Skeletal muscle satellite cell (primary cell): ENCODE measurements around the gene MAPK12.

Source experiments
- H3K27me3 ChIP-seq: 2 replicates; pipeline ENCODE4 v1.7.0; 2013; ENCODE audit warnings: low read length; ENCODE audit not compliant: control insufficient read depth, insufficient read depth
- H3K36me3 ChIP-seq: 2 replicates; pipeline ENCODE4 v1.7.0; 2013; ENCODE audit warnings: mild to moderate bottlenecking, control low read depth, low read length; ENCODE audit not compliant: insufficient read depth
- H3K4me1 ChIP-seq: 2 replicates; pipeline ENCODE4 v1.7.0; 2013; ENCODE audit warnings: low read length; ENCODE audit not compliant: control insufficient read depth, insufficient read depth
- H3K4me2 ChIP-seq: 2 replicates; pipeline ENCODE4 v1.7.0; 2013; ENCODE audit warnings: mild to moderate bottlenecking, low read length
- H3K4me3 ChIP-seq: 2 replicates; pipeline ENCODE4 v1.7.0; 2013; ENCODE audit warnings: low read length
- H3K9ac ChIP-seq: 2 replicates; pipeline ENCODE4 v1.7.0; 2013; ENCODE audit warnings: mild to moderate bottlenecking, low read depth, low read length, moderate library complexity
- H3K9me3 ChIP-seq: replicated peaks from 2 replicates; pipeline ENCODE4 v1.7.0; 2013; ENCODE audit warnings: mild to moderate bottlenecking, control low read depth, low read length

MAPK12 gene

DNA sequence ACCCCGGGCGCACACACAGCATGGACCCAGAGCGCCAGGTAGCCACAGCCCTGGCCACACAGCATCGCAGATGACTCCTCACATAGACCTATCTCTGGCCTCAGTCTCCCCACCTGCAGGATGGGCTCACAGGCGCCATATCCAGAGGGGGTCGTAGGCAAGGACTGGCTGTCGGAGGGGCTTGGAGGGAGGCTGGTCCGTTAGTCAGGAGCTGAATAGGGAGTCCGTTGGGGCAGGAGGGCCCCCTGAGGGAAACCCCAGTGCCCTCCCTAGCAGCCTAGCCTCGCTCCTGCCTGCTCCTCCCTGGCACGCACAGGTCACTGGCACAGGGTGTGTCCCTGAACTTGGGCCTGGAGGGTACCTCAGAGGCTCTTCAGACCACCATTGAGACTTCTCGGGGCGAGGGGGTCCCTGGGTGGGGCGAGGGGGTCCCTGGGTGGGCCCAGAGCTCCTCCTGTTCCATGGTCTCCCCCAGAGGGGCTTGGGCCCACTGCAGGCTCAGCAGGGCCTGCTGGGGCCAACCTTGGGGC, 44.0 kb upstream of the MAPK12 start:
- Histone ChIP-seq H3K4me2 (peak overlapping the region; percentile 97), H3K9me3 (no peaks in the 10 kb centered on the region), H3K4me3 (peak overlapping the region; percentile 84), H3K9ac (peak overlapping the region; percentile 97), H3K27me3 (no peaks in the 10 kb centered on the region), H3K36me3 (peaks cover 16% of the 10 kb centered on the region), H3K4me1 (peaks cover 71% of the 10 kb centered on the region)

DNA sequence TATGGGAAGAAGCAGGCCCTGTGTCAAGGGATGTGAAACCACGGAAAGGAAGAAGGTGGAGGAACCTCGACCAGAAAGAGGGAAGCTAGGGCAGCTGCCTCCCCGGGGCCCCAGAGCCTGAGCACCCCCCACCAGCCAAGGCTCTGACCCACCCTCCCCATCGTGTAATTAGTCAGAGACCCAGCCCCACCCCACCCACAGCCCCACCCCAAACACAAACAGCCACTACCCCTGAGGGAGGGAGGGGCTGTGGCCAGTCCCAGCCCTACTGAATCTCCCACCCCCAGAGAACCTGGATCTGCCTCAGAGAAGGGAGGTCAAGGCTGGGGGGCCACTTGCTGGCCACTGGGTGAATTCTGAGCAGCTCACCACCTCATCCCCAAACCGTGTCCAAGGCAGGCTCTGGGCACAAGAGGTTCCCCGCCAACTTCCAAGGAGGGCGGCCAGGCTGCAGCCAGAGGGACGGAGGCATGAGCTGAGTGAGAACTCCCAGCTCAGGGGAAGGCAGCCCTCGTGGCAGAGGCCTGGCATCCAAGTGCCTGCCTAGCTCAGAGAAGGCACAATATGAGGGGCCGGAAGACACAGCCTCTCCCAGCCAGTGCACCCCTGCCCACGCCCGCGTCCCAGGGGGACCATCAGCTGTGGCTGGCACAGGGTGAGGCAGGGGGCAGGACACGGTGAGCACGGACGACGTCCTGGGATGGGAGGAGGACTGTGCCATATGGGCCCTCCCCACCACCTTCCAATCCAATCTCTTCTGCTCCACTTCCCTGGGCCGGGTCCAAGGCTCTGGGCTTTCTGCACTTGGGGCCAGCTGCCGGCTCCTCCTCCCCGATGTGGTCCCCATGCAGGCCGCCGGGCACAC, 43.3 kb upstream of the MAPK12 start:
- peaks cover 77% of the 10 kb centered on the region for H3K4me1 ChIP-seq
- H3K4me3 ChIP-seq = peak overlapping the region; percentile 84
- H3K4me2 ChIP-seq = peak overlapping the region; percentile 97
- H3K36me3 ChIP-seq = peaks cover 16% of the 10 kb centered on the region
- peak overlapping the region; percentile 97 for H3K9ac ChIP-seq
- no peaks in the 10 kb centered on the region for H3K27me3 ChIP-seq
- no peaks in the 10 kb centered on the region for H3K9me3 ChIP-seq

DNA sequence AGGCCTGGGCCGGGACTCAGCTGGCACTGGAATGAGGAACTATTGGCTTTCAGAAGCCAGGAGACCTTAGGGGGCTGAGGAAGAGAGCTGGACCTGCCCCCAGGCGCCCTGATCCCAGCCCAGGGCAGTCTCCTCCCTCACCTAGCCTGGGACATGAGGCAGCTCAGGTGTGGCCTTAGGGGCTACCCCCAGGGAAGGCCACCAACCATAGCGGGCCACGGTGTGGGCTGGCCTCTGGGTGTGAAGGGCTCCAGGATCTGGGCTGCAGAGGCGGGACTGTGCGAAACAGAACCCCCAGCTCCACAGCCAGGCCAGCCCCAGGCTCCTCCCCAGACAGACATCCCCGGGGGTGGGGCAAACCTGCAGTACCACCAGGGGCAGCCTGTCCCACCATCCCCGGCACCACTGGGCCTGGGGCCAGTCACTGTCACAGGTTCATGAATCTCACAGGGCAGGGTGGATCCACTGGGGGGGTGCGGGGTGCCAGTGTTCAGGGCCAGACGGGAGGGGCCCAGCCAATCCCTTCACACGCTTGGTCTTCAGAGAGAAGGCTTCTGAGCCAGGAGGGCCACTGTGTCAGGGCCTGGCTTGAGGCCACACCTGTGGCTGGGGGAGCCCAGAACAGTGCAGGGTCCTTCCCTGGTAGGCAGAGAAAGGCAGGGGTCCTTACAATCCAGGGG, 42.5 kb upstream of the MAPK12 start:
- Histone ChIP-seq H3K4me2 (peak overlapping the region; percentile 97), H3K4me1 (peaks cover 74% of the 10 kb centered on the region), H3K4me3 (peak overlapping the region; percentile 59), H3K9me3 (no peaks in the 10 kb centered on the region), H3K9ac (peak overlapping the region; percentile 97), H3K36me3 (peaks cover 16% of the 10 kb centered on the region), H3K27me3 (no peaks in the 10 kb centered on the region)

DNA sequence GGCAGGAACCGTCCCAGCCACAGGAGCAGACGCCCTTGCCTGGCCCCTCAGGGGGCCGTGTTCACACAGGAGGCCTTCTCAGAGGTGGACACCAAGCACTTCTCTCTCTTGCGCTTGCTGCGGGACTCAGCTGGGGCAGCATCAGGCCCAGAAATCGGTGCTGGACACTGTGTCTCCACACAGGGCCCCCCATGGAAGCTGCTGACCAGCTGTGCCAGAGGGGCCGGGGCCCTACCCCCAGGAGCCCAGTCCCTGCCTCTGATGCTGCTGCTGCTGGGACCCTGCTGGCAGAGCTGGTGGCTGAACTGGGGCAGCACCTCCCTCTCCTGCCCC, 42.0 kb upstream of the MAPK12 start:
- Histone ChIP-seq H3K36me3 (peaks cover 16% of the 10 kb centered on the region), H3K4me1 (peaks cover 72% of the 10 kb centered on the region), H3K4me2 (peak overlapping the region; percentile 97), H3K27me3 (no peaks in the 10 kb centered on the region), H3K9me3 (no peaks in the 10 kb centered on the region), H3K9ac (peak overlapping the region; percentile 97), H3K4me3 (peak overlapping the region; percentile 59)

DNA sequence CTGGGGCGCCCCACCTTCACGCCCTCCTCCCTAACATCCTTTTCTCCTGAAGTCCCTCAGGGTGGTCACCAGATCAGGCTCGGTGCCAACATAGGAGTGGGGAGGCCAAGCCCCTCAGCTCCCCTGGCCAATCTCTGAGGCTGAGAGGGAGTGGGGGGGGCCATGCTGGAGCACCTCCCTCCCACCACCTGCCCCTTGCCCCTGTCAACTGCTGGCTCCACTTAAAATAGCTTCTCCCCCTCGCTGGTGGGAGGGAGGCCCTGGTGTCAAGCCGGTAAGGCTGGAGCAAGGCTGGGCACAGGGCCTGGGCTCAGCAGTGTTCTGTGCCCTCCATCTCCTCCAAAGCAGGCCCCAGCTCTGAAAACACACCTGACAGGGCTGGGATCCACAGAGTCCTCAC, 41.1 kb upstream of the MAPK12 start:
- Histone ChIP-seq H3K4me1 (peaks cover 69% of the 10 kb centered on the region), H3K9ac (peak overlapping the region; percentile 97), H3K4me3 (peak overlapping the region; percentile 31), H3K4me2 (peak overlapping the region; percentile 97), H3K36me3 (peaks cover 16% of the 10 kb centered on the region), H3K9me3 (no peaks in the 10 kb centered on the region), H3K27me3 (no peaks in the 10 kb centered on the region)

DNA sequence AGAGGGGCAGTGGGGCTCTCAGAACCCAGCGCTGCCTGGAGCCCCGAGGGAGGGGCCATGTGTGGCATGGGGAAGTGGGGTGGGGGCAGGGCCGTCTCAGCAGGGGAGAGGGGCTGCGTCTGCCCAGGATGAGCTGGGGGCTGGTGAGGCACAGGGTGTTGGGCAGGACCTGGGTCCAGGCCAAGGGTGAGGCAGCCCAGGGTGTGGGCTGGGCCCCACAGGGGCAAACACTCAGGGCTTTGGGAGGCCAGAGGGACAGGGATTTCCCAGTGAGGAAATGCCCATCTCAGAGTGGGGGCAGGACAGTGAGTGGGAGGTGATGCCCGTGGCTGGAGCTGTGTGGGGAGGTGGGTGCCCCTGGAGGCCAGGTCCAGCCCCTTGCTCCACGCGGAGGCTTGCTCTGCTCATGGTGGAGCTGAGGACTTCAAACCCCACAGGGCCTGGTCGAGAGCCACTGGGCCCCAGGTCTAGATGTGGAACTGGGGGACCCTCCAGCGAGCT, 40.6 kb upstream of the MAPK12 start:
- peaks cover 73% of the 10 kb centered on the region for H3K4me1 ChIP-seq
- H3K9me3 ChIP-seq = no peaks in the 10 kb centered on the region
- peak overlapping the region; percentile 97 for H3K4me2 ChIP-seq
- peak overlapping the region; percentile 48 for H3K4me3 ChIP-seq
- no peaks in the 10 kb centered on the region for H3K27me3 ChIP-seq
- H3K36me3 ChIP-seq = peaks cover 16% of the 10 kb centered on the region
- peak overlapping the region; percentile 97 for H3K9ac ChIP-seq

DNA sequence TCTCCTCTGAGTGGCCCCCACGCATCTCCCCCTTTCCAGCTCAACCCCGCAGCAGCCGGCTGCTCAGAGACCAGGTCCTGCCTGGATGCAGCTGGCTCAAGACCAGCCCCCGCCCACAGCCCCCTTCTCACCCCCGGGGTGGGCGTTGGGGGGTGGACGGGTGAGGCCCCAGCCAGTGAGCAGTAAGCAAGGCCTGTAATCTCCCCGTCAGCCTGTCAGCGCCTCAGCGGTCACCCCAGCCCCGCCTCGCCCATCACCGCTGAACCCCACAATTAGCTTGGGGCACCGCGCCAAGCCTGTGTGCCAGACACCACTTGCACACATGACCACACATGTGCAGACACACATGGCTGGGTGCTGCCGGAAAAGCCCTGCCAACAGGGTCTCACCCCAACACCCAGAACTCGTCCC, 40.1 kb upstream of the MAPK12 start:
- Histone ChIP-seq H3K9me3 (no peaks in the 10 kb centered on the region), H3K9ac (peak overlapping the region; percentile 23), H3K4me3 (peak overlapping the region; percentile 48), H3K27me3 (no peaks in the 10 kb centered on the region), H3K36me3 (peaks cover 11% of the 10 kb centered on the region), H3K4me1 (peaks cover 78% of the 10 kb centered on the region), H3K4me2 (peak overlapping the region; percentile 97)

DNA sequence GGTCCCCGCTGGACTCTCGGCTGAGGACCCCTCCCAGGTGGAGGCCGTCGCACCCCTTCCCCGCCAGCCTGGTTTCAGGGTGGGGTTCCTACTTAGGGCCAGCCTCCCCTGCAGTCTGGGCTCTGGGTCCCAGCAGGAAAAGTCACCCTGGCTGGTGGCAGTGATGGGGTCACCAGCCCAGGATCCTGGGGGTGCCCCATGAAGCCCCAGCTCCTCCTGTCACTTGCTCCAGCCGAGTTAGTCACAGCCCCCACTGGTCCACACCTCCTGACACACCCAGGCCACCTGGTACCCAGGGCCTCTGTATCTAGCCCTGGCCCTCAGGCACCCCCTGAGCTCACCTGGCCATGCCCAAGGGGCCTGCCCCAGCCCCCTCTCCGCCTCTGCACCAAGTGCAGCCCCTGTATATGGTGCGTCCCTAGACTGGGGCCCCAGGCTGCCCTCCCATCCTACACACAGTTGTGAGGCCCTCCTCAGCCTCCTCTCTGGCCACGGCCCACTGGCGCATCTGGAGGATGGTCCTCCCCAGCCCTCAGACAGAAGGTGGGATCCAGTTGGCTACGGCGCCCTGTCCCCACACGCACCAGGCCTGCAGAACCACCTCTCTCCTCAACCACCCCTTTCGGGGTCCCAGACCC, 39.3 kb upstream of the MAPK12 start:
- H3K4me2 ChIP-seq = peak overlapping the region; percentile 97
- H3K9me3 ChIP-seq = no peaks in the 10 kb centered on the region
- H3K4me3 ChIP-seq = no peak overlapping the region
- H3K27me3 ChIP-seq = no peaks in the 10 kb centered on the region
- peaks cover 14% of the 10 kb centered on the region for H3K36me3 ChIP-seq
- H3K9ac ChIP-seq = peak overlapping the region; percentile 23
- H3K4me1 ChIP-seq = peaks cover 80% of the 10 kb centered on the region

DNA sequence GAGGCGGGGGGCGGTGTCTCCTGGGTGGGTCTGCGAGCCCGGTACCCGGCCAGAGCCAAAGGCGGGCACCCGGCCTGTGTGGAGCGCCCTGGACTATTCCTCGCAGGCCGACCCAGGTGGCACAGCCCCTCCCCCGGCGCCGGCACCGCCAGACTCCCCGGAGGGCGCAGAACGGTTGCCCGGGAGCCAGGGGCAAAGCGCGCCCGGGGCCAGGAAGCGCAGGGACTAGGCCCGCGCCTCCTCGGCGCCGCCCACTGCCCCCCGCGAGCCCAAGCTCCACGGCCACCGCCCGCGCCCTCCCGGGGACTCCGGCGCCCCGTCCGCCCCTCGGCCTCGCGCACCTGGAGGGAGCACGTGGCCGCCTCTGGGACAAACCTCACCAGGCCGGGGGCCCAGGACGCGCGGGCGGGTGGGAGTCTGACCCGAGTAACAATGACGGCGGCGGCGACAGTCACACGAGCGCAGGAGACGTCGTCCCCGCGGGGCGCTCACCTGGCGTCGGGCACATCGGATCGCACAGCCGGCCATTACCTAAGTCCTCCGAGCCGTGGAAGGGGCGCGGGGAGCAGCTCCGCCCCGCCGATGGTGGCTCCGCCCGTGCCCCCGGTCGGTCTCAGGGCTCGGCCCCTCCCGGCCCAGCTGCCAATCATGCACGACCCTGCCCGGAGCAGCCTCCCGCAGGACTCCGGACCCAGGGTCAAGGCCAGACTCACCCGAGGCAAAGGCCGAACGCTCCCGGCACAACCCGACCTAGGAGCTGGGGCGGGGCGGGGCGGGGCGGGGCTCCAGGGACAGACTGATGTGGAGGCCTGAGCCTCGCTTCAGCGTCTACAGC, 38.5 kb upstream of the MAPK12 start:
- Histone ChIP-seq H3K4me1 (peaks cover 73% of the 10 kb centered on the region), H3K27me3 (no peaks in the 10 kb centered on the region), H3K4me3 (no peak overlapping the region), H3K36me3 (peaks cover 19% of the 10 kb centered on the region), H3K9ac (no peak overlapping the region), H3K4me2 (peak overlapping the region; percentile 97), H3K9me3 (no peaks in the 10 kb centered on the region)

DNA sequence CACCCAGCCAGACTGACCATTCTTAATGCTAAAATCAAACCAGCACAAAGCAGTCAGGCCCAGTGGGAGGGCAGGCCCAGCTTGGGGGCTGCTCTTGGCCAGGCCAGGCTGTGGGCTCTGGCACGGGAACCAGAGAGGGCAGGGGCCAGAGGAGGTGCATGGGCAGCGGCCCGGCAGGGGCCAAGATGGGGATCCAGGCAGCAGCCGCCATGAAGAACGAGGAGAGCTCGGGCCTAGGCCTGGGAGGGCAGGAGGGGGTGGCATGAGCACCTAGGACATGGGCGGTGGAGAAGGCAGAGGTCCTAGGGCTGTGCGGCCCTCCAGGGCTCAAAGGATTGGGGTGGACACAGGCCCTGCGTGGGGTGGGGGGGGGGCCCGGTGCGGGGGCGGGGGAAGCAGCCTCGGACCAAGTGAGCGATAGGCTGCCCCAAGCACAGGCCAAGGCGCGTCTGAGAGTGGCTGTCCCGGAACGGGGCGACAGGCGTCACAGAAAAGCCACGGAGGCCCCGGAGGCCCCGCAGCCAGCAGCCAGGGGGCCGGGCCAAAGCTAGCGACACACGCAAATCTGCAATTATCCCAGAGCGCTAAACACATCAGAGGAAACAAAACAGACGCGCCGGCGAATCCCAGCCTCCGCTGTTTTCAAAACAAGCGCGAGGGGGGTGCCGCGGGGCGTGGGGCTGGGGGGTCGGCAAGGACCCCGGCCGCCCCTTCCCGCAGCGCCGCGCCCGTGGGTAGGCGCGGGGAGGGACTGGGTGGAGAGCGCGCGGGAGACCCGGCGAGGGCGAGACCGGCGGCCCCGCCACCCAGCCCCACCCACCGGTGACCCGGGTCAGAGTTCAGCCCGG, 37.7 kb upstream of the MAPK12 start:
- H3K9me3 ChIP-seq = no peaks in the 10 kb centered on the region
- peak overlapping the region; percentile 97 for H3K4me2 ChIP-seq
- H3K4me3 ChIP-seq = no peak overlapping the region
- peaks cover 25% of the 10 kb centered on the region for H3K36me3 ChIP-seq
- peaks cover 72% of the 10 kb centered on the region for H3K4me1 ChIP-seq
- no peaks in the 10 kb centered on the region for H3K27me3 ChIP-seq
- H3K9ac ChIP-seq = no peak overlapping the region
